ENCODE results near the gene BPIFB4.
"Not testable (repeated sequence)": the region's sequence is repeated elsewhere in the genome, so short reads cannot be mapped to it uniquely, and the experiment has no call there.

Gene BPIFB4

DNA sequence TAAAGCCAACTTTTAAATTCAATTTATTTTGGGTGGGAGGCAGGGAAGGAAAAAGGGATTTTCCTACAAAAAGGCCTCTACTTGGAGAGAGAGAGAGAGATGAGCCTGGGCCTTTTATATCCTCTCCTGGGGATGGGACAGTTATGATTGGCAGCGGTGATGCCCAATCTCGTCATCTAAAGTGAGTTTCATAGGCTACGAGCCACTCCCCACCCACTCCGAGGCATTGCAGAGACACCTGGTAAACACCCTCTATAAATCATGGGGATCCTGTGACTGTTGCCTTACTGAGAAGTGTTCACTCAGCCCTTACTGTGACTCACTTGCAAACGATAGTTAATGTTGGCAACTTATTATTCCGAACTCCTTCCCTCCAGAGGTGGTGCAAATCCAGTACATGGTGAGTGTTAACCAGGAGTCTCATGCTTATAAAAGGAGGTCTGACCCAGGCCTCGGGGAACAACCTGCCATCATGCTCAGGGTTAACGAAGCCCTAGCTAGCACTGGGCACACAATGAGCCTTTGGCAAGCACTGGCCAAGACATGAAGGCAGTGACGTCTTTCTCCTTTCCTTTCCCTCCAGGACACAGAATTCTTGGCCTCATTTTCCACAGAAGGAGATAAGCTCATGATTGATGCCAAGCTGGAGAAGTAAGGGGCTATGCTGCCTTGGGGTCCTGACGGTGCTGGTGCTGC, 20.5 kb downstream of the BPIFB4 start:
- in situ Hi-C loops (cut with MboI; ENCODE audit: low pct_unique_long_range_greater_than_20kb, low sequenced_read_pairs, unreplicated experiment): no loop called here
- DNase-seq (ENCODE audit: low spot score): no peak
- TF ChIP-seq, protein P1, sequence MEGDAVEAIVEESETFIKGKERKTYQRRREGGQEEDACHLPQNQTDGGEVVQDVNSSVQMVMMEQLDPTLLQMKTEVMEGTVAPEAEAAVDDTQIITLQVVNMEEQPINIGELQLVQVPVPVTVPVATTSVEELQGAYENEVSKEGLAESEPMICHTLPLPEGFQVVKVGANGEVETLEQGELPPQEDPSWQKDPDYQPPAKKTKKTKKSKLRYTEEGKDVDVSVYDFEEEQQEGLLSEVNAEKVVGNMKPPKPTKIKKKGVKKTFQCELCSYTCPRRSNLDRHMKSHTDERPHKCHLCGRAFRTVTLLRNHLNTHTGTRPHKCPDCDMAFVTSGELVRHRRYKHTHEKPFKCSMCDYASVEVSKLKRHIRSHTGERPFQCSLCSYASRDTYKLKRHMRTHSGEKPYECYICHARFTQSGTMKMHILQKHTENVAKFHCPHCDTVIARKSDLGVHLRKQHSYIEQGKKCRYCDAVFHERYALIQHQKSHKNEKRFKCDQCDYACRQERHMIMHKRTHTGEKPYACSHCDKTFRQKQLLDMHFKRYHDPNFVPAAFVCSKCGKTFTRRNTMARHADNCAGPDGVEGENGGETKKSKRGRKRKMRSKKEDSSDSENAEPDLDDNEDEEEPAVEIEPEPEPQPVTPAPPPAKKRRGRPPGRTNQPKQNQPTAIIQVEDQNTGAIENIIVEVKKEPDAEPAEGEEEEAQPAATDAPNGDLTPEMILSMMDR (IDR thresholded peaks at IDR 0.05; ENCODE audit: extremely low read depth, insufficient read depth, missing control alignments): no peak

DNA sequence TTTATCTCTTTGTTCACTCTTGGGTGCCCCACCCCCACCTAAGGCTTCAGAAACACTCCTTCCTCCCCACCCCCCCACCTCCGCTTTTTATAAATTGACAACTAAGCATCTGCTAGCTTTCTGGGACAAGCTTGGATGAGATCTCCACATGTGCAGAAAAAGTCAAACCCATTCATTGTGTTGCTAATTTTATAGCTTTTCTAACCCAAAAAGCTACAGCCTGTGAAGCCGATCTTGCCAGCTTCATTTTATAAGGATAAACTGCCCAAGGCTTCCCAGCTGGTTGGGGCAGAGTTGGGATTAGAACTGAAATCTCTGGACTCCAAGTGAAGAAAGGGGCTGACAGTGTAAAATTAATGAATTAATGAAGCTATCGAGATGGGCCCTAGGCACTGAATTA, 24.1 kb downstream of the BPIFB4 start:
- TF ChIP-seq, protein P1 (IDR thresholded peaks at IDR 0.05; ENCODE audit: extremely low read depth, insufficient read depth, missing control alignments): no peak
- in situ Hi-C loops (cut with MboI; ENCODE audit: low pct_unique_long_range_greater_than_20kb, low sequenced_read_pairs, unreplicated experiment): no loop called here
- DNase-seq (ENCODE audit: low spot score): no peak

DNA sequence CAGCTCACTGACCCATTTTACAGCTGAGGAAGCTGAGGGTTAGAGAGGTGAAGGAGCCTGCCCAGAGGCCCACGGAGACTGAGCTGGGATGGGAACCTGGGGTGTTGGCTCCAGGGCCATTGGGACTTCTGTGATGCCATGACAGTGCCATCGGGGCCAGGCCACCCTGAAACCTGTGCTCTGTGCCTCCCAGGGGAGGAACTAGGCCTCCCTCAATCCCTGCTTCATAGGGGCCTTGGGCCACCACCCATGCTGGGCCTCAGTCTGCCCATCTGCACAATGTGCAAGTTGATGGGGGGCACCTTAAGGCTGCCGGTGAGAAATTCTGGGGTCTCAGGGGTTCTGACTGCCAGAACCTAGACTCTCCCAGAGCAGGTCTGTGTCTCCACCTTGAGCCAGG, 24.9 kb downstream of the BPIFB4 start:
- DNase-seq (ENCODE audit: low spot score): no peak
- in situ Hi-C loops (cut with MboI; ENCODE audit: low pct_unique_long_range_greater_than_20kb, low sequenced_read_pairs, unreplicated experiment): no loop called here
- TF ChIP-seq, protein P1 (IDR thresholded peaks at IDR 0.05; ENCODE audit: extremely low read depth, insufficient read depth, missing control alignments): no peak

DNA sequence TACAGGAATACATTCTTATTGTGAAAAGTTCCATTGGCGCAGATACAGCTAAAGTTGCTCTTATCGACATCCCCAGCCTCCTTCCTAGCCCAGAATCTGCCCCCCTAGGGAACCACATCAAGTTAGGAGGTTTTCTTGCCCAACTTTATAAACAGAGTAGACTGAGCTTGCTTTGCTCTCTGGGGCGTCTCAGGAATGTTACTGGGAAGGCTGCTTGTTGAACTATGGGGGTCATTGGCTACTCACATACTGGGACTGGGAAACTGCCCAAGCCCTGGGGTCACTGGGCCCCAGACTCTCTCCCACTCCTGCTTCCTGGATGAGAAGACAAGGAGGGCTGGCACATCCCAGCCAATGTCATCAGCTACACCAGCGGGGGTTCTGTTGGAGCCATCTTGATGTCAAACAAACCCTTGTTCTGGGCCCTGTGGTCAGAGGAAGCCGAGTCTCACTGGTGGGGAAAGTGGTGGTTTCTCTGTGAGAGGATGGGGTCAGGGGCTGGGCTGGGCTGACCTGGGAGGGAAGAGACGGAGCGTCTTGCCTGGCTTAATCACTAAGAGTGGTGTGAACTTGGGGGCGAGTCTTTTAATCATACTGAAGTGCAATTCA, 26.0 kb downstream of the BPIFB4 start:
- TF ChIP-seq, protein P1 (IDR thresholded peaks at IDR 0.05; ENCODE audit: extremely low read depth, insufficient read depth, missing control alignments): no peak
- no peak for DNase-seq (ENCODE audit: low spot score)
- in situ Hi-C loops (cut with MboI; ENCODE audit: low pct_unique_long_range_greater_than_20kb, low sequenced_read_pairs, unreplicated experiment): no loop called here

DNA sequence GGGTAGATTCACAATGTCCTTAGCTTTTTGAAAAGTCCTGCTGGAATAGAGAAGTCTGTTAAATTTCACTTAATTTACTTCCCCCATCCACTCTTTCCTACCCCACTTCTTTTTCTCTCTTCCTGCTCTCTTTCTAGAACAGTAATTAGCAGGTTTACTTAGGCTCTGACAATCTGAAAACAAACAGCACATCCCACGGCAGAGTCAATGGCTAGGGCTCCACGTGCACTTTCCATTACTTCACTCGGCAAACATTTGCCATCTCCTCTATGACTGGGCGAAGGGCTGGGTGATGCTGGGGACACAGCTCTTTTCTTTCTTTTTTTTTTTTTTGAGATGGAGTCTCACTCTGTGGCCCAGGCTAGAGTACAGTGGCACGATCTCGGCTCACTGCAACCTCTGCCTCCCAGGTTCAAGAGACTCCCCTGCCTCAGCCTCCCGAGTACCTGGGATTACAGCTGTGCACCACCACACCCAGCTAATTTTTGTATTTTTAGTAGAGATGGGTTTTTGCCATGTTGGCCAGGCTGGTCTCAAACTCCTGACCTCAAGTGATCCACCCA, 26.7 kb downstream of the BPIFB4 start:
- in situ Hi-C loops (cut with MboI; ENCODE audit: low pct_unique_long_range_greater_than_20kb, low sequenced_read_pairs, unreplicated experiment); DNase-seq (ENCODE audit: low spot score): not testable (repeated sequence)

DNA sequence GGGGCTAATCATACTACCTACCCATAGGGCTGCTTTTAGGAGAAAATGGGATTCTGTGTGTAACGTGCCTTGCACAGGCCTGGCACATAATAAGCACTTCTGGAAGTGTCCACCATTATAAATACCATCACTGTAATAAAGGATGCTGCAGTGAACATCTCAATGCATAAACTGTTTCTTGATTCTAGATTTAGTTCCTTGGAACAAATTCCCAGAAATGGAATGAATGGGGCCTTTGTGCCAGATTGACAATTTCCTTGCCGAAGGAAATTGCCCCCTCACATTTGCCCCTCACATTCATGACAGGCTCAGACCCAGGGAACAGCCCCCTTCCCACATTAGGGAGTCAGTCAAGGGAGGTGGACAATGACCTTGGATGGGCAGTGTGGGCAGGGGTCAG, 29.2 kb downstream of the BPIFB4 start:
- no peak for DNase-seq (ENCODE audit: low spot score)
- in situ Hi-C loops (cut with MboI; ENCODE audit: low pct_unique_long_range_greater_than_20kb, low sequenced_read_pairs, unreplicated experiment): no loop called here
- TF ChIP-seq, protein P1 (IDR thresholded peaks at IDR 0.05; ENCODE audit: extremely low read depth, insufficient read depth, missing control alignments): no peak

DNA sequence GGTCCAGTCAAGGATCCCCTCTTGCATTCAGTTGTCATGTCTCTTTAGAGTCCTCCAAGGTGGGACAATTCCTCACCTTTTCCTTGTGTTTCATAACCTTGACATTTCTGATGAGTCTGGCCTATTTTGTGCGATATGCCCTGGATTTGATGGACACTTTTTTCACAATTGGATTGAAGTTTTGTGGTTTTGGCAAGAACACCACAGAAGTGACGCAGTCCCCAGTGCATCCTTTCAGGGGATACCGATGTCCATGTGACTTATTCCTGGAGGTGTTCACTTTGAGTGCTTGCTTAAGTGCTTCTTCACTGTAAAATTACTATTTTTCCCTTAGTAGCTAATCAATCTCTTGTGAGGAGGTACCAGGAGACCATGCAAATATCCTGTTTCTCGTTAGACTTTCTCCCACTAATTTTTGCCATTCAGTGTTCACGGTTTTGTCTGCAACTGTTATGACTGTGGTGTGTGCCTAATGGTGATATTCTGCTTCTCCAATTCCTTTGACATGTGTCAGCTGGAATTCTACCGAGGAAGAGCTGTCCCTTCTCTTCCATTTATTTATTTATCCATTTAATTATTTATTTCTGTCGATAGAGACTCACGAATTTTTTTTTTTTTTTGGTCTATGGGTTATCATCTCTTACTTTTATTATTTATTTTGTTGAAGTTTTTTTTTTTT, 30.8 kb downstream of the BPIFB4 start:
- in situ Hi-C loops (cut with MboI; ENCODE audit: low pct_unique_long_range_greater_than_20kb, low sequenced_read_pairs, unreplicated experiment): no loop called here
- no peak for DNase-seq (ENCODE audit: low spot score)
- TF ChIP-seq, protein P1 (IDR thresholded peaks at IDR 0.05; ENCODE audit: extremely low read depth, insufficient read depth, missing control alignments): no peak
